K562 (cell line): ENCODE results near the gene ZBTB43. TPM values are rescaled to one million over a fixed set of nuclear protein-coding genes. Genes with fewer than 3 reads are reported as not detected.

Source experiments
- BMI1 ChIP-seq: fragments of 150-350 bp; IDR thresholded peaks from 2 replicates; pipeline ENCODE4 v1.6.1; 2014; ENCODE audit warnings: low read length
- DNMT1 ChIP-seq: fragments of 450-650 bp; IDR thresholded peaks from 2 replicates; pipeline ENCODE4 v1.6.1; 2016; ENCODE audit warnings: antibody characterized with exemption, mild to moderate bottlenecking
- FOXK2 ChIP-seq, 2 experiments: fragments of 450-650 bp; IDR thresholded peaks in 1 of 2; conservative IDR thresholded peaks in 1 of 2; 2 replicates each; pipeline ENCODE4 v1.6.1; 2016; ENCODE audit warnings: low read depth in 2 of 2, mild to moderate bottlenecking in 1 of 2
- HBP1 ChIP-seq: fragments of 450-650 bp; formaldehyde crosslinking; IDR thresholded peaks from 2 replicates; pipeline ENCODE4 v1.4.0; 2022; ENCODE audit warnings: missing genetic modification characterization
- HDAC1 ChIP-seq, 2 experiments: fragments of 450-650 bp; IDR thresholded peaks; 2 replicates each; pipeline ENCODE4 v1.6.1; 2016 to 2017; ENCODE audit warnings: inconsistent platforms in 1 of 2, mild to moderate bottlenecking in 1 of 2, moderate library complexity in 1 of 2
- HMG20B ChIP-seq: fragments of 250-450 bp; sonication (Bioruptor Pico); IDR thresholded peaks from 2 replicates; pipeline ENCODE4 v1.5.0; 2021; ENCODE audit warnings: mild to moderate bottlenecking
- KLF10 ChIP-seq: fragments of 250-450 bp; sonication (Bioruptor Pico); IDR thresholded peaks from 2 replicates; pipeline ENCODE4 v1.6.1; 2021; ENCODE audit warnings: matching md5 sums
- MLLT1 ChIP-seq, 2 experiments: fragments of 450-650 bp; IDR thresholded peaks; 2 replicates each; pipeline ENCODE4 v1.6.1; 2016
- MLX ChIP-seq, 2 experiments: fragments of 450-650 bp in 1 of 2; sonication (generic) in 1 of 2; formaldehyde crosslinking; conservative IDR thresholded peaks; 2 replicates each; pipeline versions ENCODE4 v1.4.0 to v1.8.1; 2020 to 2022; ENCODE audit warnings: mild to moderate bottlenecking in 1 of 2, missing genetic modification reagents in 1 of 2
- MTF1 ChIP-seq: fragments of 250-450 bp; sonication (Bioruptor Pico); IDR thresholded peaks from 2 replicates; pipeline ENCODE4 v1.9.0; 2021; ENCODE audit warnings: moderate library complexity, mild to moderate bottlenecking, inconsistent platforms, borderline replicate concordance
- NCOR1 ChIP-seq: fragments of 450-650 bp; IDR thresholded peaks from 2 replicates; pipeline ENCODE4 v1.6.1; 2016; ENCODE audit warnings: mild to moderate bottlenecking, moderate library complexity
- NEUROD1 ChIP-seq: fragments of 150-350 bp; IDR thresholded peaks from 2 replicates; pipeline ENCODE4 v1.6.1; 2014; ENCODE audit warnings: borderline replicate concordance, low read length, low read depth; ENCODE audit not compliant: partially characterized antibody
- POLR2A ChIP-seq: fragments of 450-650 bp; conservative IDR thresholded peaks from 2 replicates; pipeline ENCODE4 v1.6.1; 2016
- SAP30 ChIP-seq: fragments of 200-600 bp; sonication (generic); IDR thresholded peaks from 2 replicates; pipeline ENCODE4 v1.6.1; 2012; ENCODE audit warnings: borderline replicate concordance, low read depth, mild to moderate bottlenecking, moderate library complexity, low read length, control low read depth, inconsistent platforms; ENCODE audit not compliant: insufficient read depth, poor library complexity, severe bottlenecking
- SIRT6 ChIP-seq: IDR thresholded peaks from one replicate; pipeline ENCODE4 v1.6.1; 2012; ENCODE audit warnings: low read depth, mild to moderate bottlenecking, control low read depth, inconsistent platforms, low read length, moderate library complexity
- SIX5 ChIP-seq, 2 experiments: IDR thresholded peaks; 2 replicates each; pipeline ENCODE4 v1.6.1; 2011; ENCODE audit warnings: low read length in 2 of 2, borderline replicate concordance in 1 of 2, low read depth in 1 of 2, mild to moderate bottlenecking in 1 of 2, moderate library complexity in 1 of 2; ENCODE audit not compliant: insufficient read depth in 1 of 2
- TFAP4 ChIP-seq: sonication (generic); formaldehyde crosslinking; IDR thresholded peaks from 2 replicates; pipeline ENCODE4 v1.8.0; 2022; ENCODE audit warnings: missing genetic modification reagents, mild to moderate bottlenecking, moderate library complexity, borderline replicate concordance
- THAP7 ChIP-seq: fragments of 250-450 bp; sonication (Bioruptor Pico); IDR thresholded peaks from 2 replicates; pipeline ENCODE4 v1.5.0; 2021
- ZKSCAN3 ChIP-seq: fragments of 250-450 bp; sonication (Bioruptor Pico); IDR thresholded peaks from 2 replicates; pipeline ENCODE4 v1.4.0; 2020
- ZNF398 ChIP-seq: fragments of 250-450 bp; sonication (Bioruptor Pico); IDR thresholded peaks from 2 replicates; pipeline ENCODE4 v1.8.0; 2021; ENCODE audit warnings: moderate library complexity, mild to moderate bottlenecking, inconsistent platforms
- polyA plus RNA-seq, 8 experiments: library from polyadenylated mRNA; depleted of rRNA in 4 of 8; stranded (reverse) in 5 of 8; unstranded in 3 of 8; fragments of >200 nt; fragmentation: Nextera tagmentation in 2 of 8; fragmentation: Illumina TruSeq in 1 of 8; extraction: Ambion mirVana in 2 of 8; extraction: Trizol in 1 of 8; gene quantifications; 2 replicates each; pipeline versions ENCODE4 v1.2.1 to v1.2.3, GENCODE V29; 2011 to 2014; ENCODE audit warnings: inconsistent platforms in 1 of 8, missing spikeins in 1 of 8
- total RNA-seq, 7 experiments: library from RNA; depleted of rRNA in 6 of 7; stranded (reverse); fragments of >200 nt in 6 of 7; fragmentation: Illumina TruSeq in 2 of 7; extraction: Trizol in 2 of 7; gene quantifications; 2 replicates each; pipeline versions ENCODE4 v1.2.1 to v1.2.3, GENCODE V29; 2011 to 2021; ENCODE audit warnings: low replicate concordance in 1 of 7

Gene ZBTB43
- total and polyA plus RNA-seq, 9 of the 15 experiments (the other 6 are each of a cell fraction or from before 2014, with no cell fraction given): 3.9 to 17.2 (median 9.1) TPM

GRCh38 chr9:126860757-126861466 is 56.1 kb downstream of the ZBTB43 start (continued):
- TF ChIP-seq MLLT1 (IDR thresholded peaks at IDR 0.05) (no peak), SIRT6 (no peak), NCOR1 (no peak), ZNF398 (CRISPR knock-in tag) (no peak), THAP7 (0 out of 2 replicates have a peak, but pooled peaks have one; percentile 14), HBP1 (CRISPR knock-in tag) (no peak; the same call in 1 of the 2 replicates), FOXK2 (conservative IDR thresholded peaks at IDR 0.05 in 1 of 2, IDR thresholded peaks at IDR 0.05 in 1 of 2; ENCODE audit: low read depth in 2 of 2) (peak in 1 of 2 experiments; percentile 22; a peak in 1 of 4 replicates), SIX5 (IDR thresholded peaks at IDR 0.05; ENCODE audit: borderline replicate concordance in 1 of 2, insufficient read depth in 1 of 2, low read depth in 1 of 2, low read length in 2 of 2) (no peak), DNMT1 (no peak), MLX (CRISPR knock-in tag; conservative IDR thresholded peaks at IDR 0.05) (0 out of 4 replicates have a peak, but pooled peaks of 1 of the 2 experiments have one; percentile 32), TFAP4 (0 out of 2 replicates have a peak, but pooled peaks have one; percentile 11), ZKSCAN3 (CRISPR knock-in tag) (no peak), HDAC1 (IDR thresholded peaks at IDR 0.05) (0 out of 4 replicates have a peak, but pooled peaks of 1 of the 2 experiments have one; percentile 16), BMI1 (no peak), NEUROD1 (no peak), POLR2A (no peak), KLF10 (no peak), MTF1 (CRISPR knock-in tag) (no peak), SAP30 (peak; percentile 45), HMG20B (CRISPR knock-in tag) (no peak)
